H1 (cell line): ENCODE measurements around the gene DFFB. TPM values are rescaled to one million over a fixed set of nuclear protein-coding genes. Genes with fewer than 3 reads are reported as not detected.

Source experiments
- CTCF ChIA-PET: fragments of 300-600 bp; sonication (Branson Sonifier 250); formaldehyde crosslinking; loops from one replicate; lab custom pipeline; 2021; ENCODE audit not compliant: partially characterized antibody; lab: Charles Lee
- POLR2A ChIA-PET: fragments of 300-600 bp; sonication (Branson Sonifier 250); formaldehyde crosslinking; loops from one replicate; lab custom pipeline; 2021; ENCODE audit warnings: inconsistent platforms; ENCODE audit not compliant: partially characterized antibody; lab: Charles Lee
- DNase-seq, 2 experiments: peaks; one replicate each; pipeline versions ENCODE4 v3.0.0 to v3.0.0-alpha.2; 2010 to 2022; ENCODE audit warnings: low spot score in 2 of 2, low read depth in 1 of 2, mixed read lengths in 1 of 2
- FAIRE-seq: peaks from 2 replicates; lab custom pipeline; 2011; peaks lifted over from hg19 to GRCh38; lab: Jason Lieb, UNC
- H2AFZ ChIP-seq: 2 replicates; pipeline ENCODE4 v1.8.1; 2012; ENCODE audit warnings: low read length, inconsistent platforms
- H2AK5ac ChIP-seq: 2 replicates; pipeline ENCODE4 v1.6.1; 2013; ENCODE audit warnings: low read depth, low read length
- H2BK120ac ChIP-seq: replicated peaks from 2 replicates; pipeline ENCODE3; 2013; ENCODE audit warnings: low read depth, low read length, inconsistent platforms
- H2BK12ac ChIP-seq: 2 replicates; pipeline ENCODE4 v1.6.1; 2013; ENCODE audit warnings: low read depth, low read length
- H2BK15ac ChIP-seq: 2 replicates; pipeline ENCODE4 v1.6.1; 2013; ENCODE audit warnings: low read length
- H2BK20ac ChIP-seq: 2 replicates; pipeline ENCODE4 v1.6.1; 2013; ENCODE audit warnings: low read length
- H2BK5ac ChIP-seq: 2 replicates; pipeline ENCODE4 v1.6.1; 2013; ENCODE audit warnings: low read depth, low read length
- H3K14ac ChIP-seq: 2 replicates; pipeline ENCODE4 v1.6.1; 2013; ENCODE audit warnings: inconsistent platforms; ENCODE audit not compliant: insufficient read length
- H3K18ac ChIP-seq: 2 replicates; pipeline ENCODE4 v1.6.1; 2013; ENCODE audit warnings: low read length; ENCODE audit errors: extremely low read depth
- H3K23ac ChIP-seq: 2 replicates; pipeline ENCODE4 v1.6.1; 2013; ENCODE audit warnings: inconsistent platforms; ENCODE audit not compliant: insufficient read length
- H3K23me2 ChIP-seq: 2 replicates; pipeline ENCODE4 v1.6.1; 2013; ENCODE audit warnings: low read depth, low read length
- H3K27ac ChIP-seq: 2 replicates; pipeline ENCODE4 v1.6.1; 2011; ENCODE audit warnings: low read depth, low read length, inconsistent platforms
- H3K27me3 ChIP-seq, 4 experiments: replicated peaks in 1 of 4; 1 replicate in 1 of 4; 2 replicates in 3 of 4; pipeline versions ENCODE4 v1.6.1 to v1.8.1; 2011 to 2013; ENCODE audit warnings: low read length in 3 of 4, mild to moderate bottlenecking in 3 of 4, inconsistent platforms in 2 of 4, mixed read lengths in 2 of 4, moderate library complexity in 1 of 4; ENCODE audit not compliant: control insufficient read depth in 3 of 4, insufficient read depth in 3 of 4; ENCODE audit errors: extremely low read depth in 1 of 4
- H3K36me3 ChIP-seq, 4 experiments: 2 replicates each; pipeline versions ENCODE4 v1.6.1 to v1.8.1; 2011 to 2013; ENCODE audit warnings: mild to moderate bottlenecking in 4 of 4, low read length in 3 of 4, moderate library complexity in 2 of 4, control low read depth in 1 of 4, inconsistent platforms in 1 of 4; ENCODE audit not compliant: insufficient read depth in 4 of 4, control insufficient read depth in 2 of 4
- H3K4ac ChIP-seq: replicated peaks from 2 replicates; pipeline ENCODE3; 2013; ENCODE audit warnings: low read length, low read depth, mixed read lengths, inconsistent platforms; ENCODE audit not compliant: insufficient read length
- H3K4me1 ChIP-seq, 4 experiments: replicated peaks in 1 of 4; 1 replicate in 1 of 4; 2 replicates in 3 of 4; pipeline versions ENCODE4 v1.6.1 to v1.8.1; 2011 to 2013; ENCODE audit warnings: low read length in 3 of 4, inconsistent platforms in 2 of 4, mixed read lengths in 1 of 4; ENCODE audit not compliant: insufficient read depth in 4 of 4, control insufficient read depth in 3 of 4
- H3K4me2 ChIP-seq, 2 experiments: 2 replicates each; pipeline versions ENCODE4 v1.6.1 to v1.8.1; 2011 to 2013; ENCODE audit warnings: low read depth in 2 of 2, low read length in 2 of 2, control low read depth in 1 of 2, inconsistent platforms in 1 of 2, mild to moderate bottlenecking in 1 of 2; ENCODE audit not compliant: insufficient read depth in 1 of 2
- H3K4me3 ChIP-seq, 4 experiments: fragments of 200-600, 300-600 bp in 1 of 4; sonication (generic), shearing (Covaris generic), sonication (Bioruptor Twin) in 1 of 4; 2 replicates each; pipeline versions ENCODE4 v1.5.1 to v1.8.1; 2011 to 2016; ENCODE audit warnings: low read length in 4 of 4, low read depth in 3 of 4, control low read depth in 2 of 4, inconsistent platforms in 2 of 4, mild to moderate bottlenecking in 2 of 4, mixed read lengths in 1 of 4, moderate library complexity in 1 of 4; ENCODE audit not compliant: insufficient read depth in 2 of 4; ENCODE audit errors: extremely low read depth in 1 of 4
- H3K56ac ChIP-seq: replicated peaks from 2 replicates; pipeline ENCODE3; 2013; ENCODE audit warnings: low read depth, mild to moderate bottlenecking, mixed read lengths, low read length, inconsistent platforms; ENCODE audit not compliant: insufficient read length
- H3K79me1 ChIP-seq: 2 replicates; pipeline ENCODE4 v1.6.1; 2013; ENCODE audit warnings: low read depth, low read length, control low read depth
- H3K79me2 ChIP-seq, 2 experiments: 2 replicates each; pipeline versions ENCODE4 v1.6.1 to v1.8.1; 2012 to 2013; ENCODE audit warnings: low read length in 2 of 2, mild to moderate bottlenecking in 2 of 2, inconsistent platforms in 1 of 2; ENCODE audit not compliant: insufficient read depth in 2 of 2, control insufficient read depth in 1 of 2
- H3K9ac ChIP-seq, 4 experiments: replicated peaks in 1 of 4; 1 replicate in 1 of 4; 2 replicates in 3 of 4; pipeline versions ENCODE4 v1.6.1 to v1.8.1; 2011 to 2013; ENCODE audit warnings: low read depth in 3 of 4, low read length in 3 of 4, control low read depth in 2 of 4, mild to moderate bottlenecking in 2 of 4, moderate library complexity in 2 of 4, inconsistent platforms in 1 of 4; ENCODE audit errors: extremely low read depth in 1 of 4
- H3K9me3 ChIP-seq, 2 experiments: 2 replicates each; pipeline versions ENCODE4 v1.6.1 to v1.8.1; 2012 to 2013; ENCODE audit warnings: mild to moderate bottlenecking in 2 of 2, moderate library complexity in 2 of 2, control low read depth in 1 of 2, inconsistent platforms in 1 of 2, low read depth in 1 of 2, low read length in 1 of 2, mixed read lengths in 1 of 2; ENCODE audit not compliant: insufficient read depth in 2 of 2
- H4K20me1 ChIP-seq, 2 experiments: replicated peaks in 1 of 2; 2 replicates each; pipeline versions ENCODE3 to v1.8.1; 2011 to 2013; ENCODE audit warnings: inconsistent platforms in 2 of 2, low read length in 2 of 2, mild to moderate bottlenecking in 1 of 2; ENCODE audit not compliant: insufficient read depth in 2 of 2, control insufficient read depth in 1 of 2
- H4K5ac ChIP-seq: 2 replicates; pipeline ENCODE4 v1.6.1; 2013; ENCODE audit warnings: low read length, low read depth, mixed read lengths, inconsistent platforms; ENCODE audit not compliant: insufficient read length
- H4K8ac ChIP-seq: 2 replicates; pipeline ENCODE4 v1.8.0; 2013; ENCODE audit warnings: mild to moderate bottlenecking, moderate library complexity, low read length, inconsistent platforms; ENCODE audit not compliant: insufficient read depth; ENCODE audit errors: extremely low read depth
- H4K91ac ChIP-seq: replicated peaks from 2 replicates; pipeline ENCODE3; 2013; ENCODE audit warnings: low read length, mixed read lengths, inconsistent platforms; ENCODE audit not compliant: insufficient read length
- ATF3 ChIP-seq: IDR thresholded peaks from 2 replicates; pipeline ENCODE4 v1.6.1; 2011; ENCODE audit warnings: low read depth, mild to moderate bottlenecking, low read length; ENCODE audit not compliant: insufficient read depth
- E2F6 ChIP-seq: IDR thresholded peaks from 2 replicates; pipeline ENCODE4 v1.6.1; 2012; ENCODE audit warnings: inconsistent platforms
- EP300 ChIP-seq, 2 experiments: IDR thresholded peaks; 1 replicate in 1 of 2; 2 replicates in 1 of 2; pipeline ENCODE4 v1.6.1; 2011 to 2012; ENCODE audit warnings: low read depth in 2 of 2, low read length in 2 of 2, mild to moderate bottlenecking in 2 of 2, borderline replicate concordance in 1 of 2, inconsistent platforms in 1 of 2, moderate library complexity in 1 of 2
- EZH2 ChIP-seq: fragments of 200-600 bp; sonication (generic); IDR thresholded peaks from 2 replicates; pipeline ENCODE4 v1.7.1; 2012; ENCODE audit warnings: low read depth, mild to moderate bottlenecking, moderate library complexity, low read length, inconsistent platforms; ENCODE audit not compliant: severe bottlenecking
- FOSL1 ChIP-seq: IDR thresholded peaks from 2 replicates; pipeline ENCODE4 v1.6.1; 2011; ENCODE audit warnings: mild to moderate bottlenecking, low read depth, low read length, moderate library complexity; ENCODE audit not compliant: insufficient read depth
- KDM4A ChIP-seq: IDR thresholded peaks from one replicate; pipeline ENCODE4 v1.7.1; 2012; ENCODE audit warnings: low read depth, mild to moderate bottlenecking, moderate library complexity, low read length, inconsistent platforms; ENCODE audit not compliant: severe bottlenecking
- NANOG ChIP-seq: IDR thresholded peaks from 2 replicates; pipeline ENCODE4 v1.6.1; 2011; ENCODE audit warnings: low read length, low read depth, mild to moderate bottlenecking, inconsistent platforms; ENCODE audit not compliant: insufficient read depth, poor library complexity, severe bottlenecking
- RAD21 ChIP-seq, 2 experiments: IDR thresholded peaks in 1 of 2; conservative IDR thresholded peaks in 1 of 2; 2 replicates each; pipeline ENCODE4 v1.6.1; 2011; ENCODE audit warnings: low read depth in 2 of 2, low read length in 2 of 2, improper control_type of control experiment in 1 of 2, inconsistent platforms in 1 of 2, mild to moderate bottlenecking in 1 of 2, moderate library complexity in 1 of 2
- RBBP5 ChIP-seq: IDR thresholded peaks from 2 replicates; pipeline ENCODE4 v1.7.1; 2012; ENCODE audit warnings: low read depth, mild to moderate bottlenecking, inconsistent platforms, low read length, moderate library complexity, borderline replicate concordance
- SIRT6 ChIP-seq: IDR thresholded peaks from one replicate; pipeline ENCODE4 v1.7.1; 2012; ENCODE audit warnings: low read length, inconsistent platforms
- SRF ChIP-seq: IDR thresholded peaks from 2 replicates; pipeline ENCODE4 v1.6.1; 2011; ENCODE audit warnings: mild to moderate bottlenecking, low read depth, low read length, moderate library complexity
- TAF1 ChIP-seq: IDR thresholded peaks from 2 replicates; pipeline ENCODE4 v1.6.1; 2011; ENCODE audit warnings: mild to moderate bottlenecking, low read depth, low read length
- WGBS, 2 experiments: shearing (Covaris generic) in 1 of 2; methylation state at CpG; one replicate each; pipeline versions ENCODE4 v1.1.6 to v1.1.7; 2013 to 2015; ENCODE audit warnings: low lambda C conversion rate in 2 of 2, mixed read lengths in 2 of 2, inconsistent platforms in 1 of 2, low coverage in 1 of 2, missing lambda C conversion rate in 1 of 2; ENCODE audit not compliant: insufficient replicate concordance in 2 of 2, insufficient coverage in 1 of 2, insufficient read length in 1 of 2; ENCODE audit errors: extremely low coverage in 1 of 2, missing lambda C conversion rate in 1 of 2; 5-methylcytosine and 5-hydroxymethylcytosine counted together
- polyA plus RNA-seq, 7 experiments: library from polyadenylated mRNA; depleted of rRNA in 3 of 7; stranded (reverse) in 5 of 7; unstranded in 2 of 7; fragments of >200 nt in 5 of 7; fragments of 200-250 nt in 2 of 7; gene quantifications; 1 replicate in 5 of 7; 2 replicates in 1 of 7; 4 replicates in 1 of 7; pipeline versions ENCODE4 v1.2.1 to v1.2.3, GENCODE V29; 2011 to 2013; ENCODE audit warnings: missing spikeins in 2 of 7, mixed read lengths in 2 of 7
- total RNA-seq: library from RNA; stranded (reverse); fragmentation: NEBNext Ultra II Directional; extraction: Animal tissue kit (Norgen Biotek cat#: 25700); gene quantifications from 2 replicates; pipeline ENCODE4 v1.2.1, GENCODE V29; 2021

DFFB gene
- total and polyA plus RNA-seq, 2 of the 8 experiments (the other 6 are each of a cell fraction or from before 2014, with no cell fraction given) = 8.6 to 11.9 TPM

- 86% methylated on average over 8 of the region's 8 CpGs; no CpG with 5 or more reads in 1 of the 2 experiments for WGBS, 2 experiments
- Histone ChIP-seq H4K5ac (no peak overlapping the region), H3K4me2 (no peak overlapping the region), H3K27ac (no peak overlapping the region), H2AFZ (no peak overlapping the region), H3K79me1 (no peaks in the 10 kb centered on the region), H3K79me2 (no peaks in the 10 kb centered on the region), H2BK120ac (no peak overlapping the region), H4K91ac (no peak overlapping the region), H3K23ac (no peak overlapping the region), H2AK5ac (no peak overlapping the region), H3K23me2 (no peaks in the 10 kb centered on the region), H4K8ac (no peak overlapping the region), H3K27me3 (no peaks in the 10 kb centered on the region), H3K36me3 (peaks cover 0 to 19% (median 3%) of the 10 kb centered on the region in 4 experiments; a peak in 5 of 8 replicates), H2BK15ac (no peak overlapping the region), H4K20me1 (peaks cover 1 to 7% of the 10 kb centered on the region in 2 experiments), H3K56ac (no peak overlapping the region), H3K4me1 (no peaks in the 10 kb centered on the region), H3K9me3 (no peaks in the 10 kb centered on the region), H3K4me3 (no peak overlapping the region), H2BK20ac (no peak overlapping the region), H3K18ac (no peak overlapping the region), H3K4ac (no peak overlapping the region), H3K14ac (no peak overlapping the region), H3K9ac (no peak overlapping the region), H2BK12ac (no peak overlapping the region), H2BK5ac (no peak overlapping the region)
- ChIA-PET POLR2A (interaction anchor here (1.1 kb wide), 1 partner anchor 10 kb away, joined by 3 read pairs; no protein-coding TSS in a partner anchor), CTCF (interaction anchor here (0.7 to 2.6 kb wide), 8 partner anchors 11 to 203 kb away, joined by 3 to 23 read pairs (median 4); partner anchors contain the start of gene DFFB)
- FAIRE-seq = no peak
- no peak for DNase-seq
- TF ChIP-seq KDM4A (no peak), SIRT6 (no peak), ATF3 (no peak), EP300 (IDR thresholded peaks at IDR 0.05; ENCODE audit: borderline replicate concordance in 1 of 2, low read depth in 2 of 2, low read length in 2 of 2) (no peak), RAD21 (IDR thresholded peaks at IDR 0.05 in 1 of 2, conservative IDR thresholded peaks at IDR 0.05 in 1 of 2; ENCODE audit: low read depth in 2 of 2, low read length in 2 of 2) (no peak), E2F6 (no peak), TAF1 (no peak), EZH2 (no peak), RBBP5 (no peak), FOSL1 (no peak), NANOG (no peak), SRF (no peak)
Observed at GRCh38 chr1:3828391-3828790, 28.9 kb upstream of the DFFB start.
